Breast epithelium (tissue), 3 donors: ENCODE results near the gene MEFV.

Experiments
- CTCF ChIP-seq, 3 donors: fragments of 450-650 bp; IDR thresholded peaks; one replicate each; pipeline ENCODE4 v1.5.1; 2016 to 2017; ENCODE audit warnings: antibody characterized with exemption in 3 of 3, mild to moderate bottlenecking in 3 of 3, moderate library complexity in 3 of 3
- POLR2A ChIP-seq: fragments of 450-650 bp; IDR thresholded peaks from one replicate; pipeline ENCODE4 v1.6.1; 2016; ENCODE audit warnings: antibody characterized with exemption, mild to moderate bottlenecking, moderate library complexity
- POLR2AphosphoS5 ChIP-seq, 3 donors: sonication (generic); formaldehyde crosslinking; IDR thresholded peaks; one replicate each; pipeline ENCODE4 v1.6.1; 2017; ENCODE audit warnings: antibody characterized with exemption in 3 of 3

GRCh38 chr16:3264137-3265036, 8.0 kb upstream of the MEFV start:
- TF ChIP-seq POLR2AphosphoS5 (IDR thresholded peaks at IDR 0.05) = peak; percentile 50 to 92 (median 87)
- TF ChIP-seq CTCF (IDR thresholded peaks at IDR 0.05) = peak in 2 of 3 donors; percentile 37 to 39
- TF ChIP-seq POLR2A = peak; percentile 88
